GM23248 (cell line): Measurements from ENCODE around the gene PHLPP1.

Experiments used
- EZH2 ChIP-seq: fragments of 200-600 bp; sonication (generic); IDR thresholded peaks from 2 replicates; pipeline ENCODE4 v1.6.1; 2018; ENCODE audit warnings: antibody characterized with exemption, mild to moderate bottlenecking; ENCODE audit not compliant: insufficient read depth, poor library complexity, severe bottlenecking
- EZH2phosphoT487 ChIP-seq: fragments of 200-600 bp; sonication (generic); IDR thresholded peaks from 2 replicates; pipeline ENCODE4 v1.6.1; 2018; ENCODE audit warnings: antibody characterized with exemption, moderate library complexity, mild to moderate bottlenecking, low read depth; ENCODE audit not compliant: insufficient read depth

DNA sequence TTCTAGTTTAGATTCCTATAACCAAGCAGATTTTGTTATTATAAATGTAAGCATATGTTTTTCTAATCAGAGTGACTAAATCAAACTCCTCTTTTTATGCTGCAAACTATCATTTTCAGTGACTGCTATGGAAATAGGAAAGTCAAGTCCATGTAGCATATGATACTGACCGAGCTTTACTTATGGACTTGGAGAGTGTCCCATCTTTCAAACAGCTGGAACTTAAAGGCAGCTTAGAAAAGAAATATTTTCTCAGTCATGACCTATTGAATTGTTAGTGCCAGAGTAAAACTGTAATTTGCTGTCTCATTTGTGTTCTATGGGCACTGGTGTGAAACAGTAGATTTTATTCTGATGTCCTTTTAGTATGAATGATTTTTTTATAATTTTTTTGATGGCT is 76.7 kb downstream of the PHLPP1 start:
- TF ChIP-seq EZH2phosphoT487 (no peak), EZH2 (no peak)
